ENCODE data around the gene IPO11.

DNA sequence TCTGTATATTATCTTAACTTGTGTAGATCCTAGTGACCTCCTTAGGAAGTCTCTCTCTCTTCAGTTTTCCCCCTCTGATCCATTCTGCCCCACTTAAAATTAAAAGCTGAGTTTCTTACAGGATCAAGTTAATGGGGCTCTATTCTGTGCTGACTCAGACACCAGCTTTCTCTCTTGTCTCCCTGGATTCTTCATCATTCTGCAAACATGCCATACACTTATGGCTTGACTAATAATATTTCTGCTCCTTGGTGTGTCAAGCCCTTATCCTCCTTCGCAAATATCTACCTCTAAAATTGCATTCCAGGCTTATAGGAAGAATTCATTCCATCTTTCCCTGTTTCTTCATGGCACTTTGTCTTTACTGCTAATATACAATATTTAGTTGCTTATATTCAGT lies 184.1 kb downstream of the IPO11 start:
- TF ChIP-seq CTCF (conservative IDR thresholded peaks at IDR 0.05) = no peak
- no peak for TF ChIP-seq ZFX (IDR thresholded peaks at IDR 0.05)
